WTC11 (cell line): ENCODE measurements around the gene NIF3L1. TPM values are rescaled to one million over a fixed set of nuclear protein-coding genes. Genes with fewer than 3 reads are reported as not detected.

Source experiments
- ATAC-seq: fragments of 200-7000 bp; cut with Tn5 transposase; 2 replicates; pipeline ENCODE4 v1.10.0; 2021; ENCODE audit warnings: mild to moderate bottlenecking, moderate library complexity
- CTCF ChIA-PET: fragments of 300-600 bp; sonication (Branson Sonifier 250); formaldehyde crosslinking; loops from one replicate; lab custom pipeline; 2021; ENCODE audit warnings: antibody characterized with exemption; lab: Charles Lee
- POLR2A ChIA-PET: fragments of 350-600 bp; sonication (Branson Sonifier 250); formaldehyde crosslinking; loops from one replicate; lab custom pipeline; 2021; ENCODE audit warnings: antibody characterized with exemption; lab: Charles Lee
- DNase-seq: peaks from one replicate; pipeline ENCODE4 v3.0.0; 2021; ENCODE audit warnings: low spot score
- H3K27ac Mint-ChIP-seq: 2 replicates; pipeline ENCODE4 v1.8.0; 2021; ENCODE audit warnings: mixed read lengths
- H3K27me3 Mint-ChIP-seq: 2 replicates; pipeline ENCODE4 v1.8.0; 2021; ENCODE audit warnings: low read depth, mild to moderate bottlenecking, moderate library complexity, mixed read lengths
- H3K36me3 Mint-ChIP-seq: 2 replicates; pipeline ENCODE4 v1.8.0; 2021; ENCODE audit warnings: mixed read lengths
- H3K4me1 Mint-ChIP-seq: 2 replicates; pipeline ENCODE4 v1.8.0; 2022; ENCODE audit warnings: mixed read lengths
- H3K4me3 Mint-ChIP-seq: 2 replicates; pipeline ENCODE4 v1.8.0; 2021; ENCODE audit warnings: mild to moderate bottlenecking, moderate library complexity, mixed read lengths
- H3K9me3 Mint-ChIP-seq: 2 replicates; pipeline ENCODE4 v1.8.0; 2021; ENCODE audit warnings: mixed read lengths
- ELF4 ChIP-seq: sonication (generic); formaldehyde crosslinking; IDR thresholded peaks from 2 replicates; pipeline ENCODE4 v1.8.1; 2022; ENCODE audit warnings: low read depth, mild to moderate bottlenecking, moderate library complexity, missing genetic modification reagents
- ESRRA ChIP-seq: sonication (generic); formaldehyde crosslinking; IDR thresholded peaks from 2 replicates; pipeline ENCODE4 v1.8.1; 2022; ENCODE audit warnings: mild to moderate bottlenecking, missing genetic modification reagents, borderline replicate concordance
- FOXJ3 ChIP-seq: sonication (generic); formaldehyde crosslinking; IDR thresholded peaks from 2 replicates; pipeline ENCODE4 v1.9.0; 2021; ENCODE audit warnings: missing genetic modification reagents, mild to moderate bottlenecking, borderline replicate concordance
- FOXK1 ChIP-seq: sonication (generic); formaldehyde crosslinking; IDR thresholded peaks from 2 replicates; pipeline ENCODE4 v1.8.0; 2022; ENCODE audit warnings: mild to moderate bottlenecking, moderate library complexity, missing genetic modification reagents
- GRHL2 ChIP-seq: fragments of 250-450 bp; sonication (Bioruptor Pico); IDR thresholded peaks from 2 replicates; pipeline ENCODE4 v1.8.0; 2022; ENCODE audit warnings: mild to moderate bottlenecking, moderate library complexity; ENCODE audit not compliant: insufficient replicate concordance, severe bottlenecking
- GTF2I ChIP-seq: fragments of 250-450 bp; sonication (Bioruptor Pico); conservative IDR thresholded peaks from 2 replicates; pipeline ENCODE4 v1.4.0; 2021; ENCODE audit warnings: mild to moderate bottlenecking
- HMGA2 ChIP-seq: fragments of 250-450 bp; sonication (Bioruptor Pico); IDR thresholded peaks from 2 replicates; pipeline ENCODE4 v1.4.0; 2021; ENCODE audit warnings: mild to moderate bottlenecking, moderate library complexity
- KAT7 ChIP-seq: sonication (generic); formaldehyde crosslinking; IDR thresholded peaks from 2 replicates; pipeline ENCODE4 v1.8.1; 2023; ENCODE audit warnings: missing genetic modification reagents, mild to moderate bottlenecking, borderline replicate concordance
- MXD4 ChIP-seq: fragments of 250-450 bp; sonication (Bioruptor Pico); IDR thresholded peaks from 2 replicates; pipeline ENCODE4 v1.8.0; 2021; ENCODE audit warnings: mild to moderate bottlenecking, moderate library complexity, borderline replicate concordance
- OVOL2 ChIP-seq: fragments of 250-450 bp; sonication (Bioruptor Pico); IDR thresholded peaks from 2 replicates; pipeline ENCODE4 v1.9.0; 2021; ENCODE audit warnings: mild to moderate bottlenecking, borderline replicate concordance
- RORB ChIP-seq: fragments of 250-450 bp; sonication (Bioruptor Pico); IDR thresholded peaks from 2 replicates; pipeline ENCODE4 v1.9.0; 2021; ENCODE audit warnings: mild to moderate bottlenecking
- TCF7 ChIP-seq: sonication (generic); formaldehyde crosslinking; IDR thresholded peaks from 2 replicates; pipeline ENCODE4 v1.8.0; 2022; ENCODE audit warnings: mild to moderate bottlenecking, low read depth, missing genetic modification reagents, moderate library complexity
- TEAD4 ChIP-seq: sonication (generic); formaldehyde crosslinking; IDR thresholded peaks from 2 replicates; pipeline ENCODE4 v1.8.0; 2022; ENCODE audit warnings: mild to moderate bottlenecking, missing genetic modification reagents
- ZNF121 ChIP-seq: sonication (generic); formaldehyde crosslinking; IDR thresholded peaks from 2 replicates; pipeline ENCODE4 v1.8.0; 2023; ENCODE audit warnings: missing genetic modification reagents
- ZNF232 ChIP-seq: sonication (generic); formaldehyde crosslinking; IDR thresholded peaks from 2 replicates; pipeline ENCODE4 v1.8.0; 2022; ENCODE audit warnings: mild to moderate bottlenecking, missing genetic modification reagents
- ZNF263 ChIP-seq: sonication (generic); formaldehyde crosslinking; IDR thresholded peaks from 2 replicates; pipeline ENCODE4 v1.8.1; 2022; ENCODE audit warnings: low read depth, mild to moderate bottlenecking, moderate library complexity, missing genetic modification reagents
- total RNA-seq: library from RNA; stranded (reverse); gene quantifications from 3 replicates; pipeline ENCODE4 v1.2.3, GENCODE V29; 2021
- TF ChIP-seq, protein P1 (sequence below): sonication (generic); formaldehyde crosslinking; IDR thresholded peaks from 2 replicates; pipeline ENCODE4 v1.8.1; 2023; ENCODE audit warnings: mild to moderate bottlenecking, missing genetic modification reagents
- TF ChIP-seq, protein P2 (sequence below): fragments of 250-450 bp; sonication (Bioruptor Pico); IDR thresholded peaks from 2 replicates; pipeline ENCODE4 v1.9.0; 2021; ENCODE audit warnings: mild to moderate bottlenecking, borderline replicate concordance
- TF ChIP-seq, protein P3 (sequence below): sonication (generic); formaldehyde crosslinking; IDR thresholded peaks from 2 replicates; pipeline ENCODE4 v1.8.1; 2023; ENCODE audit warnings: mild to moderate bottlenecking, moderate library complexity, missing genetic modification reagents
- TF ChIP-seq, protein P4 (sequence below): fragments of 250-450 bp; sonication (Bioruptor Pico); IDR thresholded peaks from 2 replicates; pipeline ENCODE4 v2.1.2; 2022; ENCODE audit warnings: mild to moderate bottlenecking, moderate library complexity
- TF ChIP-seq, protein P5 (sequence below): fragments of 200-600 bp; IDR thresholded peaks from 2 replicates; pipeline ENCODE4 v1.8.0; 2022; ENCODE audit warnings: antibody characterized with exemption

NIF3L1 gene
- total RNA-seq, 1 experiment from 2014 or later = 49.1 TPM

DNA sequence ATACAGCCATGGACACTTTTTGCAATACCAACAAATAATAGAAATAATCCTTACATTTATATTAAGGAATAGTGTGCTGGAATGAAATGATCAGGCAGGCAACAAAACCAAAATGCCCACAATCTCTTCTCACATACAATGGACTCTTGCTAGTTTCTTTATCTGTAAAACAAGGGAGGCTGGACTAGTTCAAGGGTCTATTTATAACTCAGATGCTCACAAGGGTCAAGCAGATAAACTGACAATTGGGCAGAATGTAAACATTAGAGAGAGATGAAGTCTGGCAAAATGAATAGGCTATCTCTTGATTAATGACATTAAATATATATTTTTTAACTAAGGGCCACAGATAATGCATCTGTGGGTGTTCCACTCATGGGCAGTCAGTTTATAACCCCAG, 11.7 kb upstream of the NIF3L1 start:
- POLR2A ChIA-PET = interaction anchor here (0.7 kb wide), 1 partner anchor 198 kb away, joined by 4 read pairs; no protein-coding TSS in a partner anchor
- Mint-ChIP-seq H3K36me3 (peaks cover 55% of the 10 kb centered on the region), H3K4me3 (no peak overlapping the region), H3K4me1 (no peaks in the 10 kb centered on the region), H3K27me3 (no peaks in the 10 kb centered on the region), H3K27ac (no peak overlapping the region), H3K9me3 (no peaks in the 10 kb centered on the region)
- CTCF ChIA-PET = no interaction called here
- ATAC-seq (no peak), DNase-seq (no peak)
- no peak for TF ChIP-seq RORB
- TF ChIP-seq, protein P1, sequence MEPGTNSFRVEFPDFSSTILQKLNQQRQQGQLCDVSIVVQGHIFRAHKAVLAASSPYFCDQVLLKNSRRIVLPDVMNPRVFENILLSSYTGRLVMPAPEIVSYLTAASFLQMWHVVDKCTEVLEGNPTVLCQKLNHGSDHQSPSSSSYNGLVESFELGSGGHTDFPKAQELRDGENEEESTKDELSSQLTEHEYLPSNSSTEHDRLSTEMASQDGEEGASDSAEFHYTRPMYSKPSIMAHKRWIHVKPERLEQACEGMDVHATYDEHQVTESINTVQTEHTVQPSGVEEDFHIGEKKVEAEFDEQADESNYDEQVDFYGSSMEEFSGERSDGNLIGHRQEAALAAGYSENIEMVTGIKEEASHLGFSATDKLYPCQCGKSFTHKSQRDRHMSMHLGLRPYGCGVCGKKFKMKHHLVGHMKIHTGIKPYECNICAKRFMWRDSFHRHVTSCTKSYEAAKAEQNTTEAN (CRISPR knock-in tag) = no peak
- no peak for TF ChIP-seq GRHL2
- TF ChIP-seq, protein P2, sequence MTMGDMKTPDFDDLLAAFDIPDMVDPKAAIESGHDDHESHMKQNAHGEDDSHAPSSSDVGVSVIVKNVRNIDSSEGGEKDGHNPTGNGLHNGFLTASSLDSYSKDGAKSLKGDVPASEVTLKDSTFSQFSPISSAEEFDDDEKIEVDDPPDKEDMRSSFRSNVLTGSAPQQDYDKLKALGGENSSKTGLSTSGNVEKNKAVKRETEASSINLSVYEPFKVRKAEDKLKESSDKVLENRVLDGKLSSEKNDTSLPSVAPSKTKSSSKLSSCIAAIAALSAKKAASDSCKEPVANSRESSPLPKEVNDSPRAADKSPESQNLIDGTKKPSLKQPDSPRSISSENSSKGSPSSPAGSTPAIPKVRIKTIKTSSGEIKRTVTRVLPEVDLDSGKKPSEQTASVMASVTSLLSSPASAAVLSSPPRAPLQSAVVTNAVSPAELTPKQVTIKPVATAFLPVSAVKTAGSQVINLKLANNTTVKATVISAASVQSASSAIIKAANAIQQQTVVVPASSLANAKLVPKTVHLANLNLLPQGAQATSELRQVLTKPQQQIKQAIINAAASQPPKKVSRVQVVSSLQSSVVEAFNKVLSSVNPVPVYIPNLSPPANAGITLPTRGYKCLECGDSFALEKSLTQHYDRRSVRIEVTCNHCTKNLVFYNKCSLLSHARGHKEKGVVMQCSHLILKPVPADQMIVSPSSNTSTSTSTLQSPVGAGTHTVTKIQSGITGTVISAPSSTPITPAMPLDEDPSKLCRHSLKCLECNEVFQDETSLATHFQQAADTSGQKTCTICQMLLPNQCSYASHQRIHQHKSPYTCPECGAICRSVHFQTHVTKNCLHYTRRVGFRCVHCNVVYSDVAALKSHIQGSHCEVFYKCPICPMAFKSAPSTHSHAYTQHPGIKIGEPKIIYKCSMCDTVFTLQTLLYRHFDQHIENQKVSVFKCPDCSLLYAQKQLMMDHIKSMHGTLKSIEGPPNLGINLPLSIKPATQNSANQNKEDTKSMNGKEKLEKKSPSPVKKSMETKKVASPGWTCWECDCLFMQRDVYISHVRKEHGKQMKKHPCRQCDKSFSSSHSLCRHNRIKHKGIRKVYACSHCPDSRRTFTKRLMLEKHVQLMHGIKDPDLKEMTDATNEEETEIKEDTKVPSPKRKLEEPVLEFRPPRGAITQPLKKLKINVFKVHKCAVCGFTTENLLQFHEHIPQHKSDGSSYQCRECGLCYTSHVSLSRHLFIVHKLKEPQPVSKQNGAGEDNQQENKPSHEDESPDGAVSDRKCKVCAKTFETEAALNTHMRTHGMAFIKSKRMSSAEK (CRISPR knock-in tag) = no peak

DNA sequence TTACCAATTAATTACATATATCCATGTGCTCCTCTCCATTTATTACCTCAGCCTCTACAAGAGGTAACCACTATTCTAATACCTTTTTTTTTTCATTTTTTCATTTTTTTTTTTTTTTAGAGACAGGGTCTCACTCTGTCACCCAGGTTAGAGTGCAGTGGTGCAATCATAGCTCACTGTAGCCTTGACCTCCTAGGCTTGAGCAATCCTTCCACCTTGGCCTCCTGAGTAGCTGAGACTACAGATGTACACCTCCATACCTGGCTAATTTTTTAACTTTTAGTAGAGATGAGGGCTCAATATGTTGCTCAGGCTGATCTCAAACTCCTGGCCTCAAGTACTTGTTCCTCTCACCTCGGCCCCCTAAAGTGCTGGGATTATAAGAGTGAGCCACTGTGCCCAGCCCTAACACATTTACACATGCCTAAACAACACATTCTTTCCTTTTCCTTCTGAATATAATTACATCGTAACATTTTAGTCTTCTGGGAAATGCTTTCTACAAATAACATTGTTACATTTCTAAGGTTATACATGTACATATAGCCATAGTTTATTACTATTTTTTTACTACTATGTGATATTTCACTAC, 10.8 kb upstream of the NIF3L1 start:
- H3K4me1 Mint-ChIP-seq = no peaks in the 10 kb centered on the region
- no peak for DNase-seq
- CTCF ChIA-PET = no interaction called here
- no peak overlapping the region for H3K27ac Mint-ChIP-seq
- H3K36me3 Mint-ChIP-seq = peaks cover 58% of the 10 kb centered on the region
- ATAC-seq = no peak
- no peaks in the 10 kb centered on the region for H3K27me3 Mint-ChIP-seq
- H3K4me3 Mint-ChIP-seq = no peak overlapping the region
- POLR2A ChIA-PET = interaction anchor here (0.7 kb wide), 1 partner anchor 199 kb away, joined by 4 read pairs; no protein-coding TSS in a partner anchor
- H3K9me3 Mint-ChIP-seq = no peaks in the 10 kb centered on the region
- TF ChIP-seq TCF7 (no peak), RORB (no peak), GTF2I (no peak), OVOL2 (CRISPR knock-in tag) (no peak), ZNF263 (CRISPR knock-in tag) (no peak), HMGA2 (no peak), ZNF121 (CRISPR knock-in tag) (no peak), MXD4 (CRISPR knock-in tag) (no peak), ZNF232 (CRISPR knock-in tag) (no peak), ELF4 (CRISPR knock-in tag) (no peak), FOXK1 (CRISPR knock-in tag) (no peak), KAT7 (CRISPR knock-in tag) (no peak), TEAD4 (no peak), ESRRA (CRISPR knock-in tag) (no peak), FOXJ3 (no peak)
- TF ChIP-seq, protein P3, sequence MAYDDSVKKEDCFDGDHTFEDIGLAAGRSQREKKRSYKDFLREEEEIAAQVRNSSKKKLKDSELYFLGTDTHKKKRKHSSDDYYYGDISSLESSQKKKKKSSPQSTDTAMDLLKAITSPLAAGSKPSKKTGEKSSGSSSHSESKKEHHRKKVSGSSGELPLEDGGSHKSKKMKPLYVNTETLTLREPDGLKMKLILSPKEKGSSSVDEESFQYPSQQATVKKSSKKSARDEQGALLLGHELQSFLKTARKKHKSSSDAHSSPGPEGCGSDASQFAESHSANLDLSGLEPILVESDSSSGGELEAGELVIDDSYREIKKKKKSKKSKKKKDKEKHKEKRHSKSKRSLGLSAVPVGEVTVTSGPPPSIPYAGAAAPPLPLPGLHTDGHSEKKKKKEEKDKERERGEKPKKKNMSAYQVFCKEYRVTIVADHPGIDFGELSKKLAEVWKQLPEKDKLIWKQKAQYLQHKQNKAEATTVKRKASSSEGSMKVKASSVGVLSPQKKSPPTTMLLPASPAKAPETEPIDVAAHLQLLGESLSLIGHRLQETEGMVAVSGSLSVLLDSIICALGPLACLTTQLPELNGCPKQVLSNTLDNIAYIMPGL (CRISPR knock-in tag) = no peak
- TF ChIP-seq, protein P4, sequence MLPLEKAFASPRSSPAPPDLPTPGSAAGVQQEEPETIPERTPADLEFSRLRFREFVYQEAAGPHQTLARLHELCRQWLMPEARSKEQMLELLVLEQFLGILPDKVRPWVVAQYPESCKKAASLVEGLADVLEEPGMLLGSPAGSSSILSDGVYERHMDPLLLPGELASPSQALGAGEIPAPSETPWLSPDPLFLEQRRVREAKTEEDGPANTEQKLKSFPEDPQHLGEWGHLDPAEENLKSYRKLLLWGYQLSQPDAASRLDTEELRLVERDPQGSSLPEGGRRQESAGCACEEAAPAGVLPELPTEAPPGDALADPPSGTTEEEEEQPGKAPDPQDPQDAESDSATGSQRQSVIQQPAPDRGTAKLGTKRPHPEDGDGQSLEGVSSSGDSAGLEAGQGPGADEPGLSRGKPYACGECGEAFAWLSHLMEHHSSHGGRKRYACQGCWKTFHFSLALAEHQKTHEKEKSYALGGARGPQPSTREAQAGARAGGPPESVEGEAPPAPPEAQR (CRISPR knock-in tag) = no peak
- TF ChIP-seq, protein P5, sequence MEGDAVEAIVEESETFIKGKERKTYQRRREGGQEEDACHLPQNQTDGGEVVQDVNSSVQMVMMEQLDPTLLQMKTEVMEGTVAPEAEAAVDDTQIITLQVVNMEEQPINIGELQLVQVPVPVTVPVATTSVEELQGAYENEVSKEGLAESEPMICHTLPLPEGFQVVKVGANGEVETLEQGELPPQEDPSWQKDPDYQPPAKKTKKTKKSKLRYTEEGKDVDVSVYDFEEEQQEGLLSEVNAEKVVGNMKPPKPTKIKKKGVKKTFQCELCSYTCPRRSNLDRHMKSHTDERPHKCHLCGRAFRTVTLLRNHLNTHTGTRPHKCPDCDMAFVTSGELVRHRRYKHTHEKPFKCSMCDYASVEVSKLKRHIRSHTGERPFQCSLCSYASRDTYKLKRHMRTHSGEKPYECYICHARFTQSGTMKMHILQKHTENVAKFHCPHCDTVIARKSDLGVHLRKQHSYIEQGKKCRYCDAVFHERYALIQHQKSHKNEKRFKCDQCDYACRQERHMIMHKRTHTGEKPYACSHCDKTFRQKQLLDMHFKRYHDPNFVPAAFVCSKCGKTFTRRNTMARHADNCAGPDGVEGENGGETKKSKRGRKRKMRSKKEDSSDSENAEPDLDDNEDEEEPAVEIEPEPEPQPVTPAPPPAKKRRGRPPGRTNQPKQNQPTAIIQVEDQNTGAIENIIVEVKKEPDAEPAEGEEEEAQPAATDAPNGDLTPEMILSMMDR = no peak
